GM20431 (cell line): ENCODE data around the gene UBE2M.

Source experiments
- in situ Hi-C: fragments of 300-500 bp; cut with MseI, MboI; formaldehyde crosslinking; loops from one replicate; pipeline ENCODE4 v1.15.0; 2020; ENCODE audit warnings: low sequenced_read_pairs; ENCODE audit not compliant: unreplicated experiment

UBE2M gene

GRCh38 chr19:58571575-58571947, 13.2 kb upstream of the UBE2M start:
- in situ Hi-C loops: no loop called here

GRCh38 chr19:58570770-58571574, 12.6 kb upstream of the UBE2M start:
- in situ Hi-C loops: no loop called here

- in situ Hi-C loops: no loop called here
Observed at GRCh38 chr19:58569943-58570670, 11.7 kb upstream of the UBE2M start.

GRCh38 chr19:58569191-58569942, 11.0 kb upstream of the UBE2M start:
- in situ Hi-C loops: no loop called here

GRCh38 chr19:58568453-58569130, 10.2 kb upstream of the UBE2M start:
- in situ Hi-C loops: no loop called here

- in situ Hi-C loops: no loop called here
Observed at GRCh38 chr19:58566989-58567388, 8.6 kb upstream of the UBE2M start.

GRCh38 chr19:58563823-58564222, 5.4 kb upstream of the UBE2M start:
- in situ Hi-C loops: no loop called here

- in situ Hi-C loops: no loop called here
Observed at GRCh38 chr19:58563034-58563573, 4.7 kb upstream of the UBE2M start.

GRCh38 chr19:58562122-58563033, 4.0 kb upstream of the UBE2M start:
- in situ Hi-C loops: no loop called here

- in situ Hi-C loops: no loop called here
Observed at GRCh38 chr19:58561373-58562121, 3.1 kb upstream of the UBE2M start.

GRCh38 chr19:58560921-58561320, 2.5 kb upstream of the UBE2M start:
- in situ Hi-C loops: no loop called here

- in situ Hi-C loops: no loop called here
Observed at GRCh38 chr19:58560007-58560887, 1.8 kb upstream of the UBE2M start.

- in situ Hi-C loops: no loop called here
Observed at GRCh38 chr19:58559275-58560006, 1.0 kb upstream of the UBE2M start.

- in situ Hi-C loops: no loop called here
Observed at GRCh38 chr19:58558623-58559274, 338 bp upstream of the UBE2M start.

GRCh38 chr19:58557221-58558065, 968 bp downstream of the UBE2M start:
- in situ Hi-C loops: no loop called here
